Activated CD8-positive, alpha-beta memory T cell treated with anti-CD3 and anti-CD28 coated beads, Interleukin-2, amount 10 ng/mL, durations not matched to agents 7 days and 5 days (primary cell): ENCODE measurements around the gene ZNF618. TPM values are rescaled to one million over a fixed set of nuclear protein-coding genes. Genes with fewer than 3 reads are reported as not detected.
"Not testable (repeated sequence)": the region's sequence is repeated elsewhere in the genome, so short reads cannot be mapped to it uniquely, and the experiment has no call there.

Source experiments
- ATAC-seq: fragments of 150-1000 bp; cut with Tn5 transposase; one replicate; pipeline ENCODE4 v1.10.0; 2021; ENCODE audit warnings: moderate library complexity
- CTCF ChIA-PET: fragments of 350-600 bp; sonication (Branson Sonifier 250); formaldehyde crosslinking; loops from one replicate; lab custom pipeline; 2021; ENCODE audit warnings: antibody characterized with exemption; lab: Charles Lee
- DNase-seq: peaks from one replicate; pipeline ENCODE4 v3.0.0-alpha.2; 2020
- H3K27ac Mint-ChIP-seq: one replicate; pipeline ENCODE4 v1.8.0; 2021; ENCODE audit warnings: mild to moderate bottlenecking, mixed read lengths
- H3K27me3 Mint-ChIP-seq: one replicate; pipeline ENCODE4 v1.8.0; 2021; ENCODE audit warnings: mixed read lengths
- H3K36me3 Mint-ChIP-seq: one replicate; pipeline ENCODE4 v1.8.0; 2021; ENCODE audit warnings: mild to moderate bottlenecking, mixed read lengths
- H3K4me1 Mint-ChIP-seq: one replicate; pipeline ENCODE4 v1.8.0; 2021; ENCODE audit warnings: mixed read lengths
- H3K4me3 Mint-ChIP-seq: one replicate; pipeline ENCODE4 v1.8.0; 2021; ENCODE audit warnings: mild to moderate bottlenecking, moderate library complexity, mixed read lengths
- H3K9me3 Mint-ChIP-seq: one replicate; pipeline ENCODE4 v1.8.0; 2022; ENCODE audit warnings: low read depth, mixed read lengths
- total RNA-seq, 2 experiments: library from RNA; stranded (reverse); gene quantifications; one replicate each; pipeline ENCODE4 v1.2.3, GENCODE V29; 2021

ZNF618 gene
- total RNA-seq, 2 experiments from 2014 or later = 0.54 to 0.79 TPM

DNA sequence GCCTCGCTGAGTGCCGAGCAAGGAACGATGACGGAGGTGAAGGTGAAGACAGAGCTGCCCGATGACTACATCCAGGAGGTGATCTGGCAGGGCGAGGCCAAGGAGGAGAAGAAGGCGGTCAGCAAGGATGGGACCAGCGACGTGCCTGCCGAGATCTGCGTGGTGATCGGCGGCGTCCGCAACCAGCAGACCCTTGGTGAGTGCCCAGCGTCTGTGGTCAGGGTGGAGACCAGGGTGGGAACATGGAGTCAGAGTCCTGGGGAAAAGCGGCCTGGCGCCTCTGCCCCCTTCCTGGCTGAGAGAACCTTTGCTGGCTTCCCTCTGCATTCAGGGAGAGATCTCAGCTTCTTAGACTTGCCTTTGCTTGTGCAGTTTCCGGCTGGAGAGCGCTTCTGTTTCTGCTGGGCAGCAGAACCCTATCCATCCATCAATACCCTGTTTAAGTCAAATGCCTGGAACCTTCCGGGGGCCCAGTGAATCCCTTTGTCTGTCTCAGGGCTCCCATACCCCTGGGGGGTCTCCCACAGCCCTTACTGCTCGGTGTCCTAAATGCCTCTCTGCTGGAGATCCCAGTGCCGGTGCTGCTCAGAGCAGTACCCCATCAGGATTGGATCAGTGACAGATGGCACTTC is 112.4 kb downstream of the ZNF618 start:
- H3K27ac Mint-ChIP-seq = no peak overlapping the region
- no peaks in the 10 kb centered on the region for H3K9me3 Mint-ChIP-seq
- ATAC-seq = no peak
- no peaks in the 10 kb centered on the region for H3K27me3 Mint-ChIP-seq
- H3K4me3 Mint-ChIP-seq = no peak overlapping the region
- H3K4me1 Mint-ChIP-seq = peaks cover 11% of the 10 kb centered on the region
- CTCF ChIA-PET = no interaction called here
- DNase-seq = no peak
- H3K36me3 Mint-ChIP-seq = no peaks in the 10 kb centered on the region

DNA sequence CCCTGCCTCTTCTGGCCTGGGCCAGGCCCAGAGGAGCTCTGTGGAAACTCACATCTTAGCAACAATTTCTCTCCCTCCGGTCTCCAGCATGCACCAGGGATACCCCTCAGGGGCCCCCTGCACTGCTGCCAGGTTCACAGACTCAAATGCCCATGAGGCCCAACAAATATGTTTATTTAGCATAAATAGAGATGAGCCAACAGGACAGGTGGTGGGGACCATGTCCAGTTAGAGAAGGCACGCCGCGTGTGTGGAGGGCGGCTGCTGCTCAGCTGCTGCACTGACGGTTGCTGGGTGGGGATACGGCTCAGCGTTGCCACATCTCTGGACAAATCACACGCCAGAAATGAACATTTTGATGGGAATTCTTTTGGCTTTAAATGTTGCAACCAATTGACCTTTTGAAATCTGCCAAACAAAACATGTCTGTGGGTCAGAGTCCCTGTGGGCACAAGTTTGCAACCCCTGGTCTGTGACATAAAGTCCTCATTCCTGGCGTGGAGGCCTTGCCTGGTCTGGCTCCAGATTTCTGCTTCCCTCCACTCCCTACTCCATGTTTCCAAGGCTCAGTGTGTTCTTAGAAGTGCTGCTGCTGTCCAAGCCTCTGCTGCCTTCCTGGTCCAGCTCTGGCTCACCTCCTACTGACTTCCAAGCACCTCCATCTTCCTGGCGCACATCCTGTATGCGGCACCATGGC is 113.1 kb downstream of the ZNF618 start:
- no peak overlapping the region for H3K27ac Mint-ChIP-seq
- DNase-seq (no peak), ATAC-seq (no peak)
- no peaks in the 10 kb centered on the region for H3K36me3 Mint-ChIP-seq
- CTCF ChIA-PET = no interaction called here
- H3K4me1 Mint-ChIP-seq = peaks cover 14% of the 10 kb centered on the region
- no peak overlapping the region for H3K4me3 Mint-ChIP-seq
- no peaks in the 10 kb centered on the region for H3K9me3 Mint-ChIP-seq
- no peaks in the 10 kb centered on the region for H3K27me3 Mint-ChIP-seq

GRCh38 chr9:113989714-113990569 is 113.8 kb downstream of the ZNF618 start:
- Mint-ChIP-seq H3K27ac (no peak overlapping the region), H3K36me3 (no peaks in the 10 kb centered on the region), H3K27me3 (no peaks in the 10 kb centered on the region), H3K4me1 (peaks cover 14% of the 10 kb centered on the region), H3K9me3 (no peaks in the 10 kb centered on the region), H3K4me3 (no peak overlapping the region)
- CTCF ChIA-PET = no interaction called here
- DNase-seq = no peak
- no peak for ATAC-seq

DNA sequence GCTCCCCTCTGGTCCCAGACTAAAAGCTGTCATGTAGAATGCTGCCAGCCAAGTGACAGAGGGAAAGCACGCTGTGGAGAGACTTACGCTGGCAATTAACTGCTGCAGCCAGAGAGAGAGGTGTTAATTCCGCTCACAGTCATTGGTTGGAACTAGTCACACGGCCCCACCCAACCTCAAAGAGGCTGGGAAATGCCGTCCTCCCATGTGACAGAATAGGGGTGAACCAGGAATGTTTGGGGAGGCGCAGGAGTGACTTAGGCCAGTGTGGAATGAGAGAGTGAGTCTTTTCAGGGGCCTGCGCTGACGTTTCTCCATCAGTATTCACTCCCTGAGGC is 114.4 kb downstream of the ZNF618 start:
- Mint-ChIP-seq H3K4me1 (peaks cover 14% of the 10 kb centered on the region), H3K4me3 (no peak overlapping the region), H3K27ac (no peak overlapping the region), H3K36me3 (no peaks in the 10 kb centered on the region), H3K9me3 (no peaks in the 10 kb centered on the region), H3K27me3 (no peaks in the 10 kb centered on the region)
- DNase-seq = no peak
- ATAC-seq = no peak
- CTCF ChIA-PET = no interaction called here

DNA sequence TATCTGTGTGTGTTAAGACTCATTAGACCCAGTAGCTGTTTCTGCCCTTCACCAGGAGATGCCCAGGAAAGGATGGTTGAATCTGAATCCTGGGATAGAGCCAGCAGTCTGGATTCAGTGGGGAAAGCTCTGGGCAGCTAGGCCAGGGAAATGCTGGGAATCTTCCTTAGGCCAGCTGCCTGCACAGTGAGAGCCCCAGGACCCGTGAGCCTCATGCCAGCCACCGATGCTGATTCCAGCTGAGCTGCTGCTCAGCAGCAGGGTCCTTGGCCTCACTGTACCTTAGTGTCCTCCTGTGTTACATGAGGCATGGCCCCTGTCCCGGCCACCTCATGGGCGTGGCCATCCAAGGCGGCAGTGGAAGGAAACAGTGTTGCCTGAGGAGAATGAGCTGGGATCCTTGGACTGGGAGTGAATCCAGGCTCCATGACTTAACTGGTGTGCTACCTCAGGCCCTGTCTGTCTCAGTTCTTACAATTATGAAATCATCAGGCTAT is 114.9 kb downstream of the ZNF618 start:
- Mint-ChIP-seq H3K27ac (no peak overlapping the region), H3K27me3 (no peaks in the 10 kb centered on the region), H3K4me1 (peaks cover 14% of the 10 kb centered on the region), H3K9me3 (no peaks in the 10 kb centered on the region), H3K4me3 (no peak overlapping the region), H3K36me3 (no peaks in the 10 kb centered on the region)
- ATAC-seq (no peak), DNase-seq (no peak)
- CTCF ChIA-PET = no interaction called here

GRCh38 chr9:113991714-113992113 is 115.6 kb downstream of the ZNF618 start:
- Mint-ChIP-seq H3K4me3 (no peak overlapping the region), H3K4me1 (peaks cover 14% of the 10 kb centered on the region), H3K36me3 (no peaks in the 10 kb centered on the region), H3K27ac (no peak overlapping the region), H3K9me3 (no peaks in the 10 kb centered on the region), H3K27me3 (no peaks in the 10 kb centered on the region)
- CTCF ChIA-PET = no interaction called here
- DNase-seq (no peak), ATAC-seq (no peak)

GRCh38 chr9:113992276-113992951 is 116.3 kb downstream of the ZNF618 start:
- Mint-ChIP-seq H3K27me3 (no peaks in the 10 kb centered on the region), H3K4me3 (peak overlapping the region; percentile 37), H3K27ac (no peak overlapping the region), H3K9me3 (no peaks in the 10 kb centered on the region), H3K36me3 (no peaks in the 10 kb centered on the region), H3K4me1 (peaks cover 14% of the 10 kb centered on the region)
- ATAC-seq = no peak
- CTCF ChIA-PET = no interaction called here
- DNase-seq = no peak

DNA sequence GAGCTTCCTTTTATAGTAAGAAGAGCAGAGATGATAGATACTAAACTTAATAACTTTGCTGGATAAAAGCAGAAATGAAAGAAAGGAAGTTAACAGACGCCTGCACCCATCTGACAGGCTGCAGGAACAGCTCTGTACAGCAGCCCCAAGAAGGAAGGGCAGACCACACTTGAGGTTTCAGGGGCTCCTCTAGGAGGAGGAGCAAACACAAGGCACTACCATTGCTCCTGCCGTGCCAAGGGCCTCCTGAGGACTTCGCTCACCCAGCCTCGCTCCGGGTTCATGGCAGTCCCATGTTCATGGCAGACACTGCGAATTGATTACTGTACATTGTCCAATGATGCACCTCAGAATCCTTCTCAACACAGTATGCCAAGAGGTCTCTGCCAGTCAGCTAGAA is 116.9 kb downstream of the ZNF618 start:
- H3K27ac Mint-ChIP-seq = no peak overlapping the region
- peak overlapping the region; percentile 37 for H3K4me3 Mint-ChIP-seq
- CTCF ChIA-PET = no interaction called here
- H3K36me3 Mint-ChIP-seq = no peaks in the 10 kb centered on the region
- peaks cover 14% of the 10 kb centered on the region for H3K4me1 Mint-ChIP-seq
- ATAC-seq (peak; percentile 49), DNase-seq (no peak)
- no peaks in the 10 kb centered on the region for H3K27me3 Mint-ChIP-seq
- no peaks in the 10 kb centered on the region for H3K9me3 Mint-ChIP-seq

GRCh38 chr9:113993838-113994540 is 117.9 kb downstream of the ZNF618 start:
- Mint-ChIP-seq H3K36me3 (no peaks in the 10 kb centered on the region), H3K27ac (no peak overlapping the region), H3K27me3 (no peaks in the 10 kb centered on the region), H3K9me3 (no peaks in the 10 kb centered on the region), H3K4me1 (peaks cover 14% of the 10 kb centered on the region), H3K4me3 (no peak overlapping the region)
- CTCF ChIA-PET = no interaction called here
- DNase-seq = no peak
- ATAC-seq = no peak

GRCh38 chr9:113995401-113995800 is 119.3 kb downstream of the ZNF618 start:
- Mint-ChIP-seq H3K4me3 (no peak overlapping the region), H3K4me1 (peaks cover 14% of the 10 kb centered on the region), H3K27ac (no peak overlapping the region), H3K9me3 (no peaks in the 10 kb centered on the region), H3K27me3 (no peaks in the 10 kb centered on the region), H3K36me3 (no peaks in the 10 kb centered on the region)
- CTCF ChIA-PET = no interaction called here
- DNase-seq (no peak), ATAC-seq (no peak)

- H3K4me1 Mint-ChIP-seq = peaks cover 14% of the 10 kb centered on the region
- H3K27me3 Mint-ChIP-seq = no peaks in the 10 kb centered on the region
- H3K27ac Mint-ChIP-seq = no peak overlapping the region
- CTCF ChIA-PET = no interaction called here
- no peaks in the 10 kb centered on the region for H3K9me3 Mint-ChIP-seq
- H3K36me3 Mint-ChIP-seq = no peaks in the 10 kb centered on the region
- ATAC-seq (no peak), DNase-seq (no peak)
- H3K4me3 Mint-ChIP-seq = no peak overlapping the region
These were observed 119.9 kb downstream of the ZNF618 start for GRCh38 chr9:113995963-113996362.

DNA sequence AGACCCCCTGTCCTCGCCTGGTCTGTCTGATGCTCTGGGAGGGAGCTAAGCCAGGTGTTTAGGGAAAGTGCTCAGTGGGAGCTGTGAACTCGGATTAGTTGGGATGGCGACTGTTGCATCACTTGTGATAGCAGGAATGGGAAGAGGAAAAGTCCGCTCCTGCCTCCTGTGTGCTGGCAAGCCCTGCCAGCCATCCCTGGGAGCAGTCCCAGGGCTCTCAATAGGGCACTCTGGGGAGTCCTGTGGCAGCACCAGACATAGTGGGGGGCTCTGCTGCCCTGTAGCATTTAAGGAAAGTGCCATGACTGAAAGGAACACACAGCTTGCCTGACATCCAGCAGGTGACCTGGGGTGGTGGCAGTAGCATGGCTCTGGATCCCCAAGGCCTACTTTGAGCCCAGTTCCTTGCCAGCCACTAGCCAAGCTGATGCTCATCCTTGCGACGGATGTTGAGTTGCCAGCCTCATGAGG is 120.5 kb downstream of the ZNF618 start:
- CTCF ChIA-PET = no interaction called here
- no peaks in the 10 kb centered on the region for H3K27me3 Mint-ChIP-seq
- DNase-seq (no peak), ATAC-seq (no peak)
- no peaks in the 10 kb centered on the region for H3K36me3 Mint-ChIP-seq
- H3K9me3 Mint-ChIP-seq = no peaks in the 10 kb centered on the region
- H3K4me1 Mint-ChIP-seq = peaks cover 14% of the 10 kb centered on the region
- H3K27ac Mint-ChIP-seq = no peak overlapping the region
- no peak overlapping the region for H3K4me3 Mint-ChIP-seq

GRCh38 chr9:113997064-113997463 is 121.0 kb downstream of the ZNF618 start:
- peaks cover 12% of the 10 kb centered on the region for H3K4me1 Mint-ChIP-seq
- ATAC-seq, CTCF ChIA-PET, H3K36me3 Mint-ChIP-seq, H3K4me3 Mint-ChIP-seq, DNase-seq, H3K27ac Mint-ChIP-seq, H3K9me3 Mint-ChIP-seq, H3K27me3 Mint-ChIP-seq: not testable (repeated sequence)
